ENCODE measurements around the gene PTPN14. TPM values are rescaled to one million over a fixed set of nuclear protein-coding genes. Genes with fewer than 3 reads are reported as not detected.

The PTPN14 gene
- polyA plus RNA-seq, 1 donor from 2014 or later, result 0.07 TPM

GRCh38 chr1:214532070-214532469 is 19.3 kb downstream of the PTPN14 start:
- H3K36me3 ChIP-seq (ENCODE audit: insufficient read depth, low read length), result no peaks in the 10 kb centered on the region
- H4K20me1 ChIP-seq (ENCODE audit: insufficient read depth), result no peaks in the 10 kb centered on the region
- H3K9me3 ChIP-seq (ENCODE audit: low read length), result no peaks in the 10 kb centered on the region
- no peak overlapping the region for H2AFZ ChIP-seq (ENCODE audit: low read depth, low read length)
- H3K79me2 ChIP-seq (replicated peaks; ENCODE audit: insufficient read depth, low read length), result no peaks in the 10 kb centered on the region
- H3K9ac ChIP-seq (ENCODE audit: low read length), result no peak overlapping the region
- no peaks in the 10 kb centered on the region for H3F3A ChIP-seq (ENCODE audit: insufficient read depth, low read length, poor library complexity, severe bottlenecking)
- no peak overlapping the region for H3K27ac ChIP-seq (ENCODE audit: low read length)
- H3K27me3 ChIP-seq (ENCODE audit: insufficient read depth, low read depth, low read length), result no peaks in the 10 kb centered on the region
- H3K4me2 ChIP-seq (ENCODE audit: low read length), result no peak overlapping the region
- H3K9me2 ChIP-seq (ENCODE audit: insufficient read depth, low read length), result no peaks in the 10 kb centered on the region
- no peak overlapping the region for H3K4me3 ChIP-seq (ENCODE audit: low read length)
- no peak for TF ChIP-seq POLR2AphosphoS5 (IDR thresholded peaks at IDR 0.05)
- TF ChIP-seq, protein P1, sequence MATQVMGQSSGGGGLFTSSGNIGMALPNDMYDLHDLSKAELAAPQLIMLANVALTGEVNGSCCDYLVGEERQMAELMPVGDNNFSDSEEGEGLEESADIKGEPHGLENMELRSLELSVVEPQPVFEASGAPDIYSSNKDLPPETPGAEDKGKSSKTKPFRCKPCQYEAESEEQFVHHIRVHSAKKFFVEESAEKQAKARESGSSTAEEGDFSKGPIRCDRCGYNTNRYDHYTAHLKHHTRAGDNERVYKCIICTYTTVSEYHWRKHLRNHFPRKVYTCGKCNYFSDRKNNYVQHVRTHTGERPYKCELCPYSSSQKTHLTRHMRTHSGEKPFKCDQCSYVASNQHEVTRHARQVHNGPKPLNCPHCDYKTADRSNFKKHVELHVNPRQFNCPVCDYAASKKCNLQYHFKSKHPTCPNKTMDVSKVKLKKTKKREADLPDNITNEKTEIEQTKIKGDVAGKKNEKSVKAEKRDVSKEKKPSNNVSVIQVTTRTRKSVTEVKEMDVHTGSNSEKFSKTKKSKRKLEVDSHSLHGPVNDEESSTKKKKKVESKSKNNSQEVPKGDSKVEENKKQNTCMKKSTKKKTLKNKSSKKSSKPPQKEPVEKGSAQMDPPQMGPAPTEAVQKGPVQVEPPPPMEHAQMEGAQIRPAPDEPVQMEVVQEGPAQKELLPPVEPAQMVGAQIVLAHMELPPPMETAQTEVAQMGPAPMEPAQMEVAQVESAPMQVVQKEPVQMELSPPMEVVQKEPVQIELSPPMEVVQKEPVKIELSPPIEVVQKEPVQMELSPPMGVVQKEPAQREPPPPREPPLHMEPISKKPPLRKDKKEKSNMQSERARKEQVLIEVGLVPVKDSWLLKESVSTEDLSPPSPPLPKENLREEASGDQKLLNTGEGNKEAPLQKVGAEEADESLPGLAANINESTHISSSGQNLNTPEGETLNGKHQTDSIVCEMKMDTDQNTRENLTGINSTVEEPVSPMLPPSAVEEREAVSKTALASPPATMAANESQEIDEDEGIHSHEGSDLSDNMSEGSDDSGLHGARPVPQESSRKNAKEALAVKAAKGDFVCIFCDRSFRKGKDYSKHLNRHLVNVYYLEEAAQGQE (IDR thresholded peaks at IDR 0.05; ENCODE audit: borderline replicate concordance), result no peak
- TF ChIP-seq SMC3 (conservative IDR thresholded peaks at IDR 0.05; ENCODE audit: poor library complexity), result no peak
- TF ChIP-seq, protein P2, sequence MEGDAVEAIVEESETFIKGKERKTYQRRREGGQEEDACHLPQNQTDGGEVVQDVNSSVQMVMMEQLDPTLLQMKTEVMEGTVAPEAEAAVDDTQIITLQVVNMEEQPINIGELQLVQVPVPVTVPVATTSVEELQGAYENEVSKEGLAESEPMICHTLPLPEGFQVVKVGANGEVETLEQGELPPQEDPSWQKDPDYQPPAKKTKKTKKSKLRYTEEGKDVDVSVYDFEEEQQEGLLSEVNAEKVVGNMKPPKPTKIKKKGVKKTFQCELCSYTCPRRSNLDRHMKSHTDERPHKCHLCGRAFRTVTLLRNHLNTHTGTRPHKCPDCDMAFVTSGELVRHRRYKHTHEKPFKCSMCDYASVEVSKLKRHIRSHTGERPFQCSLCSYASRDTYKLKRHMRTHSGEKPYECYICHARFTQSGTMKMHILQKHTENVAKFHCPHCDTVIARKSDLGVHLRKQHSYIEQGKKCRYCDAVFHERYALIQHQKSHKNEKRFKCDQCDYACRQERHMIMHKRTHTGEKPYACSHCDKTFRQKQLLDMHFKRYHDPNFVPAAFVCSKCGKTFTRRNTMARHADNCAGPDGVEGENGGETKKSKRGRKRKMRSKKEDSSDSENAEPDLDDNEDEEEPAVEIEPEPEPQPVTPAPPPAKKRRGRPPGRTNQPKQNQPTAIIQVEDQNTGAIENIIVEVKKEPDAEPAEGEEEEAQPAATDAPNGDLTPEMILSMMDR (IDR thresholded peaks at IDR 0.05; ENCODE audit: poor library complexity, severe bottlenecking), result no peak
- no peak for TF ChIP-seq EZH2 (IDR thresholded peaks at IDR 0.05; ENCODE audit: borderline replicate concordance, insufficient read depth, low read length, poor library complexity, severe bottlenecking)
- no peak for TF ChIP-seq MXI1 (conservative IDR thresholded peaks at IDR 0.05; ENCODE audit: poor library complexity, severe bottlenecking)
- no peak for TF ChIP-seq RAD21 (conservative IDR thresholded peaks at IDR 0.05)
- TF ChIP-seq TAF1 (IDR thresholded peaks at IDR 0.05; ENCODE audit: low read depth), result no peak
- no peak for TF ChIP-seq EP300 (conservative IDR thresholded peaks at IDR 0.05; ENCODE audit: poor library complexity, severe bottlenecking)

GRCh38 chr1:214525535-214526019 is 25.8 kb downstream of the PTPN14 start:
- H4K20me1 ChIP-seq (ENCODE audit: insufficient read depth), result no peaks in the 10 kb centered on the region
- H2AFZ ChIP-seq (ENCODE audit: low read depth, low read length), result no peak overlapping the region
- H3F3A ChIP-seq (ENCODE audit: insufficient read depth, low read length, poor library complexity, severe bottlenecking), result no peaks in the 10 kb centered on the region
- H3K36me3 ChIP-seq (ENCODE audit: insufficient read depth, low read length), result no peaks in the 10 kb centered on the region
- TF ChIP-seq POLR2AphosphoS5 (IDR thresholded peaks at IDR 0.05) (no peak), RAD21 (conservative IDR thresholded peaks at IDR 0.05) (no peak), SMC3 (conservative IDR thresholded peaks at IDR 0.05; ENCODE audit: poor library complexity) (no peak), EZH2 (IDR thresholded peaks at IDR 0.05; ENCODE audit: borderline replicate concordance, insufficient read depth, low read length, poor library complexity, severe bottlenecking) (no peak), EP300 (conservative IDR thresholded peaks at IDR 0.05; ENCODE audit: poor library complexity, severe bottlenecking) (no peak), MXI1 (conservative IDR thresholded peaks at IDR 0.05; ENCODE audit: poor library complexity, severe bottlenecking) (no peak), TAF1 (IDR thresholded peaks at IDR 0.05; ENCODE audit: low read depth) (no peak)
- TF ChIP-seq, protein P1 (IDR thresholded peaks at IDR 0.05; ENCODE audit: borderline replicate concordance), result no peak
- TF ChIP-seq, protein P2 (IDR thresholded peaks at IDR 0.05; ENCODE audit: poor library complexity, severe bottlenecking), result no peak
- no peak overlapping the region for H3K27ac ChIP-seq (ENCODE audit: low read length)
- H3K9me2 ChIP-seq (ENCODE audit: insufficient read depth, low read length), result no peaks in the 10 kb centered on the region
- no peak overlapping the region for H3K9ac ChIP-seq (ENCODE audit: low read length)
- no peak overlapping the region for H3K4me2 ChIP-seq (ENCODE audit: low read length)
- no peaks in the 10 kb centered on the region for H3K79me2 ChIP-seq (replicated peaks; ENCODE audit: insufficient read depth, low read length)
- no peaks in the 10 kb centered on the region for H3K9me3 ChIP-seq (ENCODE audit: low read length)
- no peak overlapping the region for H3K4me3 ChIP-seq (ENCODE audit: low read length)
- H3K27me3 ChIP-seq (ENCODE audit: insufficient read depth, low read depth, low read length), result no peaks in the 10 kb centered on the region

Measured in neural cell (in vitro differentiated cells).